GM21717 (cell line): ENCODE measurements around the gene TMOD4.

Experiments
- ATAC-seq: cut with Tn5 transposase; IDR thresholded peaks from one replicate; pipeline ENCODE4 v1.9.1; 2021; ENCODE audit warnings: mild to moderate bottlenecking, moderate library complexity; ENCODE audit not compliant: unreplicated experiment

Gene TMOD4

GRCh38 chr1:151143986-151144385 is 31.8 kb downstream of the TMOD4 start:
- no peak for ATAC-seq

- ATAC-seq = no peak
Observed at GRCh38 chr1:151143057-151143435, 32.7 kb downstream of the TMOD4 start.

GRCh38 chr1:151142411-151143056 is 33.2 kb downstream of the TMOD4 start:
- no peak for ATAC-seq

- no peak for ATAC-seq
Observed at GRCh38 chr1:151137789-151138188, 38.0 kb downstream of the TMOD4 start.

- no peak for ATAC-seq
Observed at GRCh38 chr1:151135433-151136385, 40.1 kb downstream of the TMOD4 start.

DNA sequence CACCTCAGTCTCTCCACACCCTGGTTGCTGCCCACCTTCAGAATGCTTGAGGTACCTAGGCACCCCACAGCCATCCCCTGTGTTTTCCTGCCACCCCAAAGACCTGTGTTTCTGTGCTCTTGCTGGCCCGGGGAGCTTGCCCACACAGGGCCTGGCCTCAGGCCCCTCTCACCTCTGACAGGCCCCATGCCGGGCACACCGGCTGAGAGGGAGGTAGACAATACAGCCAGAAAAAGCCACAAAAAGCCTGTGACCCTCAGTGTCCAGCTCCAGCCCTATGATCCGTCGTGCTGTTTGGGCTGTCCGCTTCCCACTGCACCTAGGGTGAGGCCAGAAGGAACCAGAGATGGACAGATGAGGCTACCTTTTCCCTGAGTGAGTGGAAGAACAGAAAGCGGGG is 40.8 kb downstream of the TMOD4 start:
- ATAC-seq = no peak

DNA sequence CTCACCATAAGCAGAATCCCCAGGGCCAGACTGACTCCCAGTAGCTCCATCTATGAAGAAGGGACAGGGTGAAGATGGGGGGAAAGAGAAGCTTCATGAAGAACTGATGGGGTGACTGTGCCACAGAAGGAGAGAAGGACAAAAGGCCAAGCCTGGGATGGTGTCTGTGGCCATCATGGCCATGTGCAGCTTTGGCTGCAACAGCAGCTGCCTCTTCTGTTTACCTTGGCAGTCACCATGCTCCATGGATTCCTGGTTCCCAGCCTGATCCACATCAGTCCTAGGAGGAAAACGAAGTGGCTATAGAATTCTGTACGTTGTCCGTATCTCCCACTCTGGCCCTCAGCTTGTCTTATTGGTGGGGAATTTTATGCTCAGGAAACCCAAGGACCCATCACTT is 41.4 kb downstream of the TMOD4 start:
- ATAC-seq = no peak

DNA sequence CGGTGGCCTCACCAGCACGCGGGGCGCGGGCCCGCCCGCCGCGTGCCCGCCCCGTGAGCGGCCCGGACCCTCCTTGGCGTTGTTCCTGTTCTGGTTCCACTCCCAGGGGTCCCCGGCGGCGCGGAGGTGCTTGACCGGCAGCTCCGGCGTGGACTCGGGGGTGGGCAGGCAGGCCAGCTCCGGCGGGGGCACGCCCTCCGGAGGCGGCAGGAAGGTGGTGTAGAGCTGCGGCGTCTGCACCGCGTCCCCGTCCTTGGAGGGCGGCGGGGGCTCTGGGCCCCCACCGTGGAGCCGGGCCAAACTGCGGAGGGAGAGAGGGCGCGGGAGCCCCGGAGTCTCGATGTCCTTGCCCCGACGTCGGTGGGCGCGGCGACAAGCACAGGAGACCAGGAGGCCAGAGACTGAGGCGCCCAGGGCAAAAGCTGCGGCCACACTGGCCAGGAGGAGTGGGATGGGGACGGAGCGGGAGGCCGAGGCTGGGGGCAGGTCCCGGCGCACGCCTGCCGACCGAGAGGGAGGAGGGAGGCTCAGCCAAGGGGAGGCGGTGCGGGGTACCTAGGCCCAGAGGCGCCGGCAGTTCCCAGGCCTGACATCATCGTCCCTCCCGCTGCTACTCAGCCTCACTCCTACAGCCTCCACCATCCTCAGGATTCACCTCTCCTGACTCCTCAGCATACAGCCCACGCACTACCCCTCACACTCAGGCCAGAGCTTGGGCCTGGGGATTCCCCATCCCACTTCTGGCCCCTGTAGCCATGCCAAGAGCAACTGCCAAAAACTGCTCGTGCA is 42.6 kb downstream of the TMOD4 start:
- no peak for ATAC-seq

- no peak for ATAC-seq
Observed at GRCh38 chr1:151132335-151133017, 43.3 kb downstream of the TMOD4 start.

DNA sequence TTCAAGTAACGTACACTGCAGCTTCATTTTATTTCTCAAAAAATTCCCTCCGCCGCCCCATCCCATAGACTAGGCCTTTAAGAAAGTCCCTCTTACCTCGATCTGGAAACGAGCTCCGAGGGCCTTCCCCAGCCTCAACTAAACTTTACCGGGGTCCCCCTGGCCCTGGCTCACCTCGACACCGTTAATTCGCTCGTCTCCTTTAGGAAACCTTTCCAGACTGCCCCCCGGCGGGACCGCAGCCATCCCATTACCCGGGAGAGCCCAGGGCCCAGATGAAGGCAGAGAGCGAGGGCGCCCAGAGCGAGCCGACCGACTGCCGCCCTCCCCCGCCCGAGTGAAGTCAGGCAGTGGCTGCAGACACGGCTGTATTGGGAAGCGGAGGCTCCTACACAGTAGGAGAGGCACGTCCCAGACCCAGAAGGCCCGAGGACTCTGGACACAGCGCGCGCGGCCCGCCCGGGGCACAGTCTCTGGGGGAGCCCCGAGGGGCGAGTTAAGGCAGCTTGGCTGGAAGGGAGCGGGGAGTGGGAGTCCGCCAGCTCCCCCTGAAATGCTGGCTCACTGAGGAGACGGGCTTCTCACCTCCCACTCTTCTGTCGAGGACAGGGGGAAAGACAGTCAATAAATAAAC is 44.0 kb downstream of the TMOD4 start:
- no peak for ATAC-seq

DNA sequence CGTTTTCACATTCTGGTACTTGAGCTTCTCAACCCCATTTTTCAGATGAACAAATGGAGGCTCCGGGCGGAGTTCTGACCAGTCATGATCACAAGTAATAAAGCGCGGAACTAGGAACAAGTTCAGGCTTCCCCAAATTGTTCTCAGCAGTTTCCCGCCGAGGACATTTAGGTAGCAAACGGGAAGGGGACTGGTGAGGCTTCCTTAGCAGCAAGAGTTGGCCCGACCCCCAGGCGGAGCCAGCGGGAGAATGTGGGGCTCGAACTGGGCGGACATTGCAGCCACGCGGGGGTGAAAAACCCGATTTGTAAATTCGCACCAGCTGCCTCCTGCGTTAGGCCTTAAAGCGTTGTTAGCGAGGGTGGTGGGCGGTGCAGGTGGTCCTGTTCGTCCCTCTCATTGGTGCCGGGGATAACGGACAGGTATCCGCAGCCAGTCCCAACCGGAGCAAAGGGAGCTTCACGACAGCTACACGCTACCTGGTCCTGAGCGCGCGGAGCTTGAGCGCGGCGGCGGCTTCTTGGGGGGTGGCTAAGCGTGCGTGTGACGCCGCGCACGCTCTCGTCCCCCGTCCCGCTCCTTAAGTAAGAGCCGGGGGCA is 44.7 kb downstream of the TMOD4 start:
- ATAC-seq = peak; percentile 52

DNA sequence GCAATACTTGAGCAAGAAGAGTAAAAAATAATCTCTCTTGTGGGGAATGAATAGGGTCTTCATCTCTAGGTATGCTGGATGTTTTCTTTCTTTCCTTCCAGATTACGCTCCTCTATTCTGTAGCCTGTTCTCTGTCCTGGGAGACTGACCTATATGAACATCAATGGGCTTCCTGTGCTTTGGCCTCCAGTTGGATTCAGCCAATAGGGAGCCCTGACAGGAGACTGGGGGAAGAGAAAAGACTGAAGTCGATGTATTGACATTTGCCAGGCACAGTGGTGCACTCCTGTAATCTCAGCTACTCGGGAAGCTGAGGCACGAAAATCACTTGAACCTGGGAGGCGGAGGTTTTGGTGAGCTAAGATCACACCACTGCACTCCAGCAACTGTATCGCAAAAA is 47.0 kb downstream of the TMOD4 start:
- ATAC-seq = no peak

- no peak for ATAC-seq
Observed at GRCh38 chr1:151124763-151125403, 50.9 kb downstream of the TMOD4 start.
